Aorta (tissue), 5 donors: ENCODE measurements around the gene MEP1A. TPM values are rescaled to one million over a fixed set of nuclear protein-coding genes. Genes with fewer than 3 reads are reported as not detected.

Source experiments
- ATAC-seq: fragments of 200-7000 bp; cut with Tn5 transposase; one replicate; pipeline ENCODE4 v1.9.1; 2022; ENCODE audit warnings: moderate library complexity; ENCODE audit not compliant: low FRiP score
- DNase-seq, 2 donors: peaks; one replicate each; pipeline ENCODE4 v3.0.0-alpha.2; 2020
- H3K27ac ChIP-seq, 2 donors: one replicate each; pipeline ENCODE4 v1.5.1; 2013; ENCODE audit warnings: low read length in 2 of 2, mild to moderate bottlenecking in 2 of 2, moderate library complexity in 2 of 2, control low read depth in 1 of 2, inconsistent platforms in 1 of 2, low read depth in 1 of 2
- H3K27me3 ChIP-seq, 2 donors: one replicate each; pipeline ENCODE4 v1.6.1; 2013; ENCODE audit warnings: control low read depth in 1 of 2, low read length in 1 of 2, mild to moderate bottlenecking in 1 of 2, moderate library complexity in 1 of 2; ENCODE audit not compliant: insufficient read depth in 2 of 2, control insufficient read depth in 1 of 2
- H3K36me3 ChIP-seq, 2 donors: one replicate each; pipeline ENCODE4 v1.6.1; 2013; ENCODE audit warnings: control low read depth in 1 of 2, low read length in 1 of 2, mild to moderate bottlenecking in 1 of 2; ENCODE audit not compliant: insufficient read depth in 2 of 2, control insufficient read depth in 1 of 2
- H3K4me1 ChIP-seq, 2 donors: one replicate each; pipeline ENCODE4 v1.6.1; 2013; ENCODE audit warnings: low read length in 2 of 2, control low read depth in 1 of 2, mild to moderate bottlenecking in 1 of 2, moderate library complexity in 1 of 2; ENCODE audit not compliant: insufficient read depth in 2 of 2, control insufficient read depth in 1 of 2
- H3K4me3 ChIP-seq, 2 donors: one replicate each; pipeline ENCODE4 v1.5.1; 2013; ENCODE audit warnings: low read length in 2 of 2, control low read depth in 1 of 2, mild to moderate bottlenecking in 1 of 2
- H3K9me3 ChIP-seq: one replicate; pipeline ENCODE4 v1.6.1; 2013; ENCODE audit warnings: mild to moderate bottlenecking, low read length; ENCODE audit not compliant: control insufficient read depth
- WGBS, 2 donors: extraction: QIAGEN DNeasy Blood & Tissue Kit; methylation state at CpG; one replicate each; pipeline ENCODE4 v1.1.7; 2013; 5-methylcytosine and 5-hydroxymethylcytosine counted together
- intact Hi-C, 2 donors: fragments of 100-400 bp; cut with DNase I; formaldehyde crosslinking; loops; one replicate each; pipeline versions ENCODE4 v1.14.2 to v1.15.0; 2022
- polyA plus RNA-seq, 2 donors: library from polyadenylated mRNA; stranded (reverse); fragments of 200-250 nt; gene quantifications; one replicate each; pipeline ENCODE4 v1.2.3, GENCODE V29; 2013
- total RNA-seq, 2 donors: library from RNA; stranded (reverse); fragmentation: NEBNext Ultra II Directional; extraction: Animal tissue kit (Norgen Biotek cat#: 25700); gene quantifications; one replicate each; pipeline ENCODE4 v1.2.1, GENCODE V29; 2021
- donor health status: healthy with polysubstance abuse.
- donor health status: Bipolar disorder and iron deficiency.
- donor health status: DM: no; HTN: no; CAD: no.
- donor health status: DM: no; HTN: no; CAD: no.
- donor health status: DM: yes; HTN: yes; CAD: no.

Gene MEP1A
- total and polyA plus RNA-seq, 4 donors: 0.10 to 13.6 TPM; not detected in 2

GRCh38 chr6:46863791-46864190 lies 70.6 kb downstream of the MEP1A start:
- Histone ChIP-seq H3K4me1 (no peaks in the 10 kb centered on the region), H3K9me3 (no peaks in the 10 kb centered on the region), H3K36me3 (no peaks in the 10 kb centered on the region), H3K27ac (no peak overlapping the region), H3K4me3 (no peak overlapping the region), H3K27me3 (no peaks in the 10 kb centered on the region)
- 86 to 91% methylated on average over 3 of the region's 3 CpGs for WGBS, 2 donors
- intact Hi-C loops: no loop called here
- DNase-seq: no peak
- no peak for ATAC-seq

- Histone ChIP-seq H3K4me3 (no peak overlapping the region), H3K36me3 (no peaks in the 10 kb centered on the region), H3K4me1 (no peaks in the 10 kb centered on the region), H3K9me3 (no peaks in the 10 kb centered on the region), H3K27me3 (no peaks in the 10 kb centered on the region), H3K27ac (no peak overlapping the region)
- DNase-seq (no peak), ATAC-seq (no peak)
- intact Hi-C loops: no loop called here
- 74 to 77% methylated on average over 2 of the region's 2 CpGs for WGBS, 2 donors
Observed at GRCh38 chr6:46865221-46865620, 72.0 kb downstream of the MEP1A start.

- ATAC-seq: no peak
- Histone ChIP-seq H3K36me3 (no peaks in the 10 kb centered on the region), H3K9me3 (no peaks in the 10 kb centered on the region), H3K27me3 (no peaks in the 10 kb centered on the region), H3K4me1 (no peaks in the 10 kb centered on the region), H3K4me3 (no peak overlapping the region), H3K27ac (no peak overlapping the region)
- WGBS, 2 donors: 77 to 86% methylated on average over 5 of the region's 5 CpGs
- DNase-seq: no peak
- intact Hi-C loops: no loop called here
Observed at GRCh38 chr6:46867411-46867810, 74.2 kb downstream of the MEP1A start.

GRCh38 chr6:46876126-46876525 lies 82.9 kb downstream of the MEP1A start:
- H3K4me3 ChIP-seq: no peak overlapping the region
- intact Hi-C loops: no loop called here
- DNase-seq: no peak
- 64 to 70% methylated on average over 4 of the region's 4 CpGs for WGBS, 2 donors
- no peaks in the 10 kb centered on the region for H3K4me1 ChIP-seq
- H3K27me3 ChIP-seq: peaks cover 0 to 2% of the 10 kb centered on the region in 2 donors
- peaks cover 3% of the 10 kb centered on the region for H3K9me3 ChIP-seq
- H3K27ac ChIP-seq: no peak overlapping the region
- no peak for ATAC-seq
- no peaks in the 10 kb centered on the region for H3K36me3 ChIP-seq

GRCh38 chr6:46879003-46879402 lies 85.8 kb downstream of the MEP1A start:
- ATAC-seq (no peak), DNase-seq (no peak)
- no peak overlapping the region for H3K4me3 ChIP-seq
- H3K36me3 ChIP-seq: no peaks in the 10 kb centered on the region
- no peaks in the 10 kb centered on the region for H3K4me1 ChIP-seq
- intact Hi-C loops: no loop called here
- no peak overlapping the region for H3K27ac ChIP-seq
- 96 to 97% methylated on average over 5 of the region's 5 CpGs for WGBS, 2 donors
- H3K9me3 ChIP-seq: peaks cover 2% of the 10 kb centered on the region
- H3K27me3 ChIP-seq: no peaks in the 10 kb centered on the region

DNA sequence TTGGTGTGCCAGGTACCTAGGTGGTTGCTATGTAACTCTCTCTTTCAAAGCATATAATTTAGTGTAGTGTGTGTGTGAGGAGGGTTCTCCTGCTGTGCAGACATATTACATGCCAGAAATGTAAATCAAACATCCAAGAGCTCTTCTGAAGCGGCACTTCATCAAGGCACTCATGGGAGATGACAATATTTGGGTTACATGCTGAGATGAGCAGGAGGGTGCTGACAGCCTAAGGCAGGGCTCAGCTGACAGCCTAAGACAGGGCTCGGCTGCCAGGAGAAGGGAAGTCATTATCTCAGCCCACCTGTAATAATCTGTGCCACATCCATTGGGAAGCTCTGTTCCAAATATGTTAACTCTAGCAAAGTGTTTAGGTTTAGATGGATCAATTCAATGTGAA lies 89.5 kb downstream of the MEP1A start:
- 82 to 93% methylated on average over 2 of the region's 2 CpGs for WGBS, 2 donors
- DNase-seq (no peak), ATAC-seq (no peak)
- no peak overlapping the region for H3K4me3 ChIP-seq
- no peak overlapping the region for H3K27ac ChIP-seq
- no peaks in the 10 kb centered on the region for H3K9me3 ChIP-seq
- H3K27me3 ChIP-seq: no peaks in the 10 kb centered on the region
- H3K36me3 ChIP-seq: no peaks in the 10 kb centered on the region
- intact Hi-C loops: no loop called here
- H3K4me1 ChIP-seq: no peaks in the 10 kb centered on the region

GRCh38 chr6:46888031-46888430 lies 94.8 kb downstream of the MEP1A start:
- Histone ChIP-seq H3K27me3 (no peaks in the 10 kb centered on the region), H3K9me3 (no peaks in the 10 kb centered on the region), H3K4me3 (no peak overlapping the region), H3K27ac (no peak overlapping the region), H3K4me1 (no peaks in the 10 kb centered on the region), H3K36me3 (no peaks in the 10 kb centered on the region)
- DNase-seq (no peak), ATAC-seq (no peak)
- intact Hi-C loops: no loop called here
- 60 to 79% methylated on average over 3 of the region's 3 CpGs for WGBS, 2 donors

GRCh38 chr6:46888578-46888977 lies 95.4 kb downstream of the MEP1A start:
- no peaks in the 10 kb centered on the region for H3K36me3 ChIP-seq
- no peaks in the 10 kb centered on the region for H3K9me3 ChIP-seq
- DNase-seq: no peak
- WGBS, 2 donors: 91 to 92% methylated on average over 4 of the region's 4 CpGs
- no peak overlapping the region for H3K4me3 ChIP-seq
- no peaks in the 10 kb centered on the region for H3K27me3 ChIP-seq
- no peak overlapping the region for H3K27ac ChIP-seq
- no peak for ATAC-seq
- intact Hi-C loops: no loop called here
- H3K4me1 ChIP-seq: no peaks in the 10 kb centered on the region
